GM12873 (cell line): ENCODE measurements around the gene CAMK2D.

ENCODE experiments used
- CTCF ChIP-seq: IDR thresholded peaks from 2 replicates; pipeline ENCODE4 v1.5.1; 2012; ENCODE audit warnings: low read depth, mild to moderate bottlenecking, moderate library complexity, low read length, control low read depth; ENCODE audit not compliant: insufficient read depth; ENCODE audit errors: missing control alignments

CAMK2D gene

GRCh38 chr4:113773756-113774155 is 12.2 kb upstream of the CAMK2D start:
- TF ChIP-seq CTCF, result no peak

DNA sequence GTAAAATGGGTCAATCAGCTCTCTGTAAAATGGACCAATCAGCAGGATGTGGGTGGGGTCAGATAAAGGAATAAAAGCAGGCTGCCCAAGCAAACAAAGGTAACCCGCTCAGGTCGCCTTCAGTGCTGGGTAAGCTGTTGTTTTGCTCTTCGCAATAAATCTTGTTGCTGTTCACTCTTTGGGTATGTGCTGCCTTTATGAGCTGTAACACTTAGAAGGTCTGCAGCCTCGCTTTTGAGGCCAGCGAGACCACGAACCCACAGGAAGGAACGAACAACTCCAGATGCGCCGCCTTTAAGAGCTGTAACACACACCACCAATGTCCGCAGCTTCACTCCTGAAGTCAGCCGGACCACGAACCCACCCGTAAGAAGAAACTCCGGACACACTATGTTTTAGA is 11.5 kb upstream of the CAMK2D start:
- TF ChIP-seq CTCF, result no peak

DNA sequence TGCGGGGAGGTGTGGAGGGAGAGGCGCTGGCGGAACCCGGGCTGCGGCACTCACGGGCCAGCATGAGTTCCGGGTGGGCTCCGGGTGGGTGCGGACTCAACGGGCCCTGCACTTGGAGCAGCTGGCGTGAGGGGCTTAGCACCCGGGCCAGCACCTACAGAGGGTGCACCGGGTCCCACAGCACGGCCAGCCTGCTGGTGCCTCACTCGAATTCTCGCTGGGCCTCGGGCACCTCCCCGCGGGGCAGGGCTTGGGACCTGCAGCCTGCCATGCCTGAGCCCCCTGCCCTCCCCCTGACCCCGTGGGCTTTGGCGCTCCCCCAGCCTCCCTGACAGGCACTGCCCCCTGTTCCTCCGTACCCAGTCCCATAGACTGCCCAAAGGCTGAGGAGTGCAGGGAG is 10.8 kb upstream of the CAMK2D start:
- no peak for TF ChIP-seq CTCF

DNA sequence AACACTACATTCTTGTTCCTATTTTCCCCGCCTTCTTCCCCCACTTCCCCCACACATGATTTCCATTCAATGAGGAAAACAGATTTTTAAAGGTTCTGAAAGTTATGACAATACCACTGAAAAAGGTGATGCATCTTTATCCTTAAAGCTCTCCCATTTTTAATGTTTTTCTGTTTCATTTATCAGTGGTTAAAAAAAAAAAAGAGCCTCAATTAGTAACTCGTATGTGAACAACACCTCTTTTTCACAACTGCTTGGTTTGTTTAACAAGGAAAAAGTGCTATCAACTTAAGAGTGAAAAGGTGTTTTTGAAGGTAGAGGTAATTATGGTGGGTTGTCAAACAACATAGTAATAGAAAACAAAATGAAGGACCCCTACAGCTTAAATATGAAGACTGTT is 8.2 kb upstream of the CAMK2D start:
- no peak for TF ChIP-seq CTCF

GRCh38 chr4:113768952-113769351 is 7.4 kb upstream of the CAMK2D start:
- TF ChIP-seq CTCF, result no peak

GRCh38 chr4:113766882-113767281 is 5.3 kb upstream of the CAMK2D start:
- TF ChIP-seq CTCF, result no peak

- TF ChIP-seq CTCF, result no peak
Observed at GRCh38 chr4:113764720-113765264, 3.3 kb upstream of the CAMK2D start.

DNA sequence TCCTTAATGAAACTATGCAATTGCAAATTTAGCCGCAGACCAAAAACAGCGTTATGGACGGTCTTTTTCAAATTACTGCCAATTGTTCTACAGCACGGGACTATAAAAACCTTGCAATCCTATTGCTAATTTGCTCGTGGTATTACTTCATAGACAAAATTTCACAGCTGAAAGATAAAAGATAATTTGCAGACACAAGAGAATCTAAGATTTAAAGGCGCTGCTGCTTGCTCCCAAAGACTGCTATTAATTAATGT is 1.4 kb upstream of the CAMK2D start:
- TF ChIP-seq CTCF, result no peak
